CD14-positive monocyte (primary cell): ENCODE data around the gene SEPHS1. TPM values are rescaled to one million over a fixed set of nuclear protein-coding genes. Genes with fewer than 3 reads are reported as not detected.

Experiments
- DNase-seq, 3 donors: peaks; one replicate each; pipeline ENCODE4 v3.0.0-alpha.2; 2011 to 2022
- H2AFZ ChIP-seq: 2 replicates; pipeline ENCODE4 v1.6.0; 2012; ENCODE audit warnings: mild to moderate bottlenecking, low read depth, low read length, inconsistent platforms; ENCODE audit not compliant: insufficient read depth, poor library complexity, severe bottlenecking
- H3K27ac ChIP-seq, 2 donors: 1 replicate in 1 of 2; 2 replicates in 1 of 2; pipeline ENCODE4 v1.5.1; 2012 to 2013; ENCODE audit warnings: low read length in 2 of 2, control low read depth in 1 of 2, inconsistent platforms in 1 of 2, low read depth in 1 of 2, mild to moderate bottlenecking in 1 of 2
- H3K27me3 ChIP-seq, 2 donors: one replicate each; pipeline versions ENCODE4 v1.6.0 to v1.6.1; 2011 to 2013; ENCODE audit warnings: low read length in 2 of 2; ENCODE audit not compliant: control insufficient read depth in 2 of 2, insufficient read depth in 2 of 2
- H3K36me3 ChIP-seq, 2 donors: replicated peaks in 1 of 2; 1 replicate in 1 of 2; 2 replicates in 1 of 2; pipeline versions ENCODE4 v1.5.1 to v1.6.1; 2012 to 2013; ENCODE audit warnings: low read length in 2 of 2, control low read depth in 1 of 2, inconsistent platforms in 1 of 2, mild to moderate bottlenecking in 1 of 2; ENCODE audit not compliant: insufficient read depth in 2 of 2, control insufficient read depth in 1 of 2
- H3K4me1 ChIP-seq, 2 donors: 1 replicate in 1 of 2; 2 replicates in 1 of 2; pipeline versions ENCODE4 v1.5.1 to v1.6.1; 2012 to 2013; ENCODE audit warnings: low read length in 2 of 2, control low read depth in 1 of 2, inconsistent platforms in 1 of 2, mild to moderate bottlenecking in 1 of 2, moderate library complexity in 1 of 2; ENCODE audit not compliant: insufficient read depth in 2 of 2, control insufficient read depth in 1 of 2
- H3K4me2 ChIP-seq: replicated peaks from 2 replicates; pipeline ENCODE3; 2012; ENCODE audit warnings: low read length, moderate library complexity, mild to moderate bottlenecking; ENCODE audit not compliant: poor library complexity, severe bottlenecking; ENCODE audit errors: extremely low read depth
- H3K4me3 ChIP-seq, 3 experiments: fragments of 200-600 bp in 1 of 3; sonication (generic) in 1 of 3; replicated peaks in 1 of 3; 1 replicate in 2 of 3; 2 replicates in 1 of 3; pipeline ENCODE4 v1.5.1; 2011 to 2013; ENCODE audit warnings: low read length in 3 of 3, mild to moderate bottlenecking in 3 of 3, control low read depth in 2 of 3, low read depth in 2 of 3, inconsistent platforms in 1 of 3, moderate library complexity in 1 of 3
- H3K79me2 ChIP-seq: 2 replicates; pipeline ENCODE4 v1.6.0; 2012; ENCODE audit warnings: mild to moderate bottlenecking, control low read depth, inconsistent platforms, low read length, moderate library complexity; ENCODE audit not compliant: insufficient read depth
- H3K9ac ChIP-seq: 2 replicates; pipeline ENCODE4 v1.6.0; 2017; ENCODE audit warnings: low read length, mild to moderate bottlenecking; ENCODE audit not compliant: insufficient read depth, poor library complexity, severe bottlenecking
- H3K9me3 ChIP-seq, 2 donors: replicated peaks in 1 of 2; 1 replicate in 1 of 2; 2 replicates in 1 of 2; pipeline versions ENCODE4 v1.5.1 to v1.6.1; 2012 to 2013; ENCODE audit warnings: low read length in 2 of 2, control low read depth in 1 of 2; ENCODE audit not compliant: control insufficient read depth in 1 of 2, insufficient read depth in 1 of 2
- H4K20me1 ChIP-seq: 2 replicates; pipeline ENCODE4 v1.6.0; 2012; ENCODE audit warnings: mild to moderate bottlenecking, low read length, control low read depth, moderate library complexity; ENCODE audit not compliant: insufficient read depth
- H3K27ac Mint-ChIP-seq, 7 donors: one replicate each; pipeline ENCODE4 v1.8.0; 2020; ENCODE audit warnings: mild to moderate bottlenecking in 7 of 7, mixed read lengths in 7 of 7, moderate library complexity in 6 of 7, inconsistent platforms in 2 of 7
- H3K27me3 Mint-ChIP-seq, 3 donors: one replicate each; pipeline ENCODE4 v1.8.0; 2021 to 2022; ENCODE audit warnings: low read depth in 3 of 3, mild to moderate bottlenecking in 3 of 3, mixed read lengths in 3 of 3, moderate library complexity in 3 of 3, inconsistent platforms in 1 of 3
- H3K36me3 Mint-ChIP-seq, 2 donors: one replicate each; pipeline ENCODE4 v1.8.0; 2020; ENCODE audit warnings: mixed read lengths in 2 of 2, inconsistent platforms in 1 of 2, mild to moderate bottlenecking in 1 of 2
- H3K4me1 Mint-ChIP-seq: one replicate; pipeline ENCODE4 v1.8.0; 2020; ENCODE audit warnings: mild to moderate bottlenecking, mixed read lengths
- H3K4me3 Mint-ChIP-seq, 2 donors: one replicate each; pipeline ENCODE4 v1.8.0; 2020; ENCODE audit warnings: mild to moderate bottlenecking in 2 of 2, mixed read lengths in 2 of 2, moderate library complexity in 1 of 2
- H3K9me3 Mint-ChIP-seq, 7 donors: one replicate each; pipeline ENCODE4 v1.8.0; 2020 to 2022; ENCODE audit warnings: mixed read lengths in 7 of 7, mild to moderate bottlenecking in 6 of 7, moderate library complexity in 6 of 7, inconsistent platforms in 2 of 7
- WGBS: methylation state at CpG from one replicate; pipeline ENCODE4 v1.1.5; 2013; ENCODE audit warnings: missing lambda C conversion rate; ENCODE audit not compliant: insufficient coverage; 5-methylcytosine and 5-hydroxymethylcytosine counted together
- intact Hi-C, 2 donors: fragments of 100-400 bp; cut with micrococcal nuclease; formaldehyde crosslinking; loops; one replicate each; pipeline versions ENCODE4 v1.15.0 to v1.15.1; 2023
- polyA plus RNA-seq, 3 donors: library from polyadenylated mRNA; depleted of rRNA in 1 of 3; unstranded in 2 of 3; stranded (reverse) in 1 of 3; fragments of 300-500 nt in 2 of 3; fragments of >200 nt in 1 of 3; fragmentation: Illumina TruSeq in 2 of 3; gene quantifications; 1 replicate in 2 of 3; 2 replicates in 1 of 3; pipeline ENCODE4 v1.2.3, GENCODE V29; 2012 to 2021
- TF ChIP-seq, protein P1 (sequence below): fragments of 200-600 bp; IDR thresholded peaks from one replicate; pipeline ENCODE4 v1.8.0; 2022; ENCODE audit warnings: antibody characterized with exemption, mild to moderate bottlenecking

The SEPHS1 gene
- polyA plus RNA-seq, 3 donors = 11.9 to 16.3 (median 15.1) TPM

GRCh38 chr10:13329565-13329964 is 18.5 kb downstream of the SEPHS1 start:
- Mint-ChIP-seq H3K27me3 (peaks cover 0 to 2% (median 0%) of the 10 kb centered on the region in 3 donors), H3K4me1 (no peaks in the 10 kb centered on the region), H3K36me3 (peaks cover 79 to 98% of the 10 kb centered on the region in 2 donors), H3K9me3 (peaks cover 0 to 4% (median 0%) of the 10 kb centered on the region in 7 donors), H3K4me3 (no peak overlapping the region), H3K27ac (no peak overlapping the region)
- no peaks in the 10 kb centered on the region for H3K27me3 ChIP-seq
- no peak for DNase-seq
- no peak overlapping the region for H3K9ac ChIP-seq
- 100% methylated on average over 1 of the region's 3 CpGs for WGBS
- no peak overlapping the region for H3K27ac ChIP-seq
- H3K79me2 ChIP-seq = no peaks in the 10 kb centered on the region
- peaks cover 59 to 97% of the 10 kb centered on the region in 2 donors for H3K36me3 ChIP-seq
- H3K4me1 ChIP-seq = no peaks in the 10 kb centered on the region
- TF ChIP-seq, protein P1, sequence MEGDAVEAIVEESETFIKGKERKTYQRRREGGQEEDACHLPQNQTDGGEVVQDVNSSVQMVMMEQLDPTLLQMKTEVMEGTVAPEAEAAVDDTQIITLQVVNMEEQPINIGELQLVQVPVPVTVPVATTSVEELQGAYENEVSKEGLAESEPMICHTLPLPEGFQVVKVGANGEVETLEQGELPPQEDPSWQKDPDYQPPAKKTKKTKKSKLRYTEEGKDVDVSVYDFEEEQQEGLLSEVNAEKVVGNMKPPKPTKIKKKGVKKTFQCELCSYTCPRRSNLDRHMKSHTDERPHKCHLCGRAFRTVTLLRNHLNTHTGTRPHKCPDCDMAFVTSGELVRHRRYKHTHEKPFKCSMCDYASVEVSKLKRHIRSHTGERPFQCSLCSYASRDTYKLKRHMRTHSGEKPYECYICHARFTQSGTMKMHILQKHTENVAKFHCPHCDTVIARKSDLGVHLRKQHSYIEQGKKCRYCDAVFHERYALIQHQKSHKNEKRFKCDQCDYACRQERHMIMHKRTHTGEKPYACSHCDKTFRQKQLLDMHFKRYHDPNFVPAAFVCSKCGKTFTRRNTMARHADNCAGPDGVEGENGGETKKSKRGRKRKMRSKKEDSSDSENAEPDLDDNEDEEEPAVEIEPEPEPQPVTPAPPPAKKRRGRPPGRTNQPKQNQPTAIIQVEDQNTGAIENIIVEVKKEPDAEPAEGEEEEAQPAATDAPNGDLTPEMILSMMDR = no peak
- no peak overlapping the region for H3K4me2 ChIP-seq
- no peak overlapping the region for H3K4me3 ChIP-seq
- H3K9me3 ChIP-seq = no peaks in the 10 kb centered on the region
- no peaks in the 10 kb centered on the region for H4K20me1 ChIP-seq
- intact Hi-C loops = no loop called here
- H2AFZ ChIP-seq = no peak overlapping the region

DNA sequence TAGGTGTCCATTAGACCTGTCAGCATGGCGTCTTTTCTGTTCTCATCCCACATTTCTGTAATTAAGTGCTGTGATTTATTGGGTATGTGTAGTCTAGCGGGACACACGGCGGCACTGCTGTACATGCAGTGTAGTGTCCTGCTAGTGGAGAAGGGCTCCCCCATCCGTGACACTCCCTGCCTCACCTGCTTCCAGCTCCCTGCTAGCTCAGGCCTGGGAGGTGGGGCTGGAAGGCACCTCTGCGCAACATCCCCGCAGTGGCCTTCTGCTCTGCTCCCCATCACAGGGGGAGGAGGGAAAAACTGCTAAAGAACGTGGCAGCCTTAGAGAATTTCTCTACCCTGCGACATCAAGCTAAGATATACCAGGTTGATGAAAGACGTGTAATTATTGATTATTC is 19.5 kb downstream of the SEPHS1 start:
- intact Hi-C loops = no loop called here
- Histone ChIP-seq H3K36me3 (peaks cover 62 to 98% of the 10 kb centered on the region in 2 donors), H3K27me3 (no peaks in the 10 kb centered on the region), H3K4me2 (no peak overlapping the region), H4K20me1 (no peaks in the 10 kb centered on the region), H3K9me3 (no peaks in the 10 kb centered on the region), H3K4me3 (no peak overlapping the region), H3K79me2 (no peaks in the 10 kb centered on the region), H3K9ac (no peak overlapping the region), H3K27ac (no peak overlapping the region), H2AFZ (no peak overlapping the region), H3K4me1 (no peaks in the 10 kb centered on the region)
- H3K27me3 Mint-ChIP-seq = peaks cover 0 to 2% (median 0%) of the 10 kb centered on the region in 3 donors
- H3K27ac Mint-ChIP-seq = peak overlapping the region in 1 of 7 donors; percentile 1
- H3K9me3 Mint-ChIP-seq = peaks cover 0 to 4% (median 0%) of the 10 kb centered on the region in 7 donors
- DNase-seq = no peak
- no peaks in the 10 kb centered on the region for H3K4me1 Mint-ChIP-seq
- TF ChIP-seq, protein P1 = no peak
- no CpG with 5 or more reads among the region's 10 CpGs for WGBS
- H3K36me3 Mint-ChIP-seq = peaks cover 83 to 98% of the 10 kb centered on the region in 2 donors
- H3K4me3 Mint-ChIP-seq = no peak overlapping the region
